Mesothelial cell of epicardium (in vitro differentiated cells): Measurements from ENCODE around the gene RSRC1. TPM values are rescaled to one million over a fixed set of nuclear protein-coding genes. Genes with fewer than 3 reads are reported as not detected.
"Not testable (repeated sequence)": the region's sequence is repeated elsewhere in the genome, so short reads cannot be mapped to it uniquely, and the experiment has no call there.

ENCODE experiments used
- DNase-seq, 2 experiments: peaks; one replicate each; pipeline ENCODE4 v3.0.0; 2021; ENCODE audit warnings: low spot score in 2 of 2; ENCODE audit not compliant: unreplicated experiment in 2 of 2
- H3K27ac Mint-ChIP-seq: 2 replicates; pipeline ENCODE4 v1.8.0; 2021; ENCODE audit warnings: mixed read lengths
- H3K27me3 Mint-ChIP-seq: 2 replicates; pipeline ENCODE4 v1.8.0; 2021; ENCODE audit warnings: low read depth, mixed read lengths
- H3K36me3 Mint-ChIP-seq: 2 replicates; pipeline ENCODE4 v1.8.0; 2021; ENCODE audit warnings: mixed read lengths
- H3K4me1 Mint-ChIP-seq: 2 replicates; pipeline ENCODE4 v1.8.0; 2021; ENCODE audit warnings: mixed read lengths
- H3K4me3 Mint-ChIP-seq: 2 replicates; pipeline ENCODE4 v1.8.0; 2021; ENCODE audit warnings: mild to moderate bottlenecking, moderate library complexity, mixed read lengths
- H3K9me3 Mint-ChIP-seq: 2 replicates; pipeline ENCODE4 v1.8.0; 2021; ENCODE audit warnings: mixed read lengths
- CTCF ChIP-seq: fragments of 200-600 bp; sonication (generic); IDR thresholded peaks from one replicate; pipeline ENCODE4 v1.5.0; 2021; ENCODE audit warnings: antibody characterized with exemption; ENCODE audit not compliant: unreplicated experiment
- total RNA-seq: library from RNA; stranded (reverse); gene quantifications from 3 replicates; pipeline ENCODE4 v1.2.1, GENCODE V29; 2021

Gene RSRC1
- total RNA-seq, 1 donor from 2014 or later = 34.9 TPM

GRCh38 chr3:158111861-158112260, 2.0 kb downstream of the RSRC1 start:
- no peak for TF ChIP-seq CTCF
- Mint-ChIP-seq H3K4me3 (no peak overlapping the region), H3K9me3 (peaks cover 11% of the 10 kb centered on the region), H3K4me1 (peaks cover 24% of the 10 kb centered on the region), H3K27me3 (peaks cover 31% of the 10 kb centered on the region), H3K36me3 (peaks cover 8% of the 10 kb centered on the region), H3K27ac (no peak overlapping the region)
- DNase-seq = no peak

GRCh38 chr3:158113595-158113994, 3.7 kb downstream of the RSRC1 start:
- Mint-ChIP-seq H3K27me3 (peaks cover 13% of the 10 kb centered on the region), H3K4me1 (peaks cover 21% of the 10 kb centered on the region), H3K9me3 (peaks cover 11% of the 10 kb centered on the region)
- not testable (repeated sequence) for H3K36me3 Mint-ChIP-seq, H3K27ac Mint-ChIP-seq, H3K4me3 Mint-ChIP-seq, DNase-seq

- peaks cover 26% of the 10 kb centered on the region for H3K36me3 Mint-ChIP-seq
- H3K4me1 Mint-ChIP-seq = no peaks in the 10 kb centered on the region
- H3K27me3 Mint-ChIP-seq = no peaks in the 10 kb centered on the region
- H3K9me3 Mint-ChIP-seq = peaks cover 5% of the 10 kb centered on the region
- no peak overlapping the region for H3K4me3 Mint-ChIP-seq
- DNase-seq = no peak
- H3K27ac Mint-ChIP-seq = no peak overlapping the region
- no peak for TF ChIP-seq CTCF
These were observed 10.4 kb downstream of the RSRC1 start for GRCh38 chr3:158120330-158120729.

GRCh38 chr3:158121295-158121694, 11.4 kb downstream of the RSRC1 start:
- Mint-ChIP-seq H3K27ac (no peak overlapping the region), H3K36me3 (peaks cover 34% of the 10 kb centered on the region), H3K4me3 (no peak overlapping the region), H3K9me3 (peaks cover 10% of the 10 kb centered on the region), H3K27me3 (no peaks in the 10 kb centered on the region), H3K4me1 (no peaks in the 10 kb centered on the region)
- no peak for TF ChIP-seq CTCF
- DNase-seq = no peak

- Mint-ChIP-seq H3K9me3 (peaks cover 24% of the 10 kb centered on the region), H3K36me3 (peaks cover 47% of the 10 kb centered on the region)
- H3K27ac Mint-ChIP-seq, H3K27me3 Mint-ChIP-seq, DNase-seq, H3K4me1 Mint-ChIP-seq, H3K4me3 Mint-ChIP-seq: not testable (repeated sequence)
These were observed 12.8 kb downstream of the RSRC1 start for GRCh38 chr3:158122721-158123120.

- no peak for DNase-seq
- peaks cover 65% of the 10 kb centered on the region for H3K36me3 Mint-ChIP-seq
- H3K27me3 Mint-ChIP-seq = no peaks in the 10 kb centered on the region
- H3K4me1 Mint-ChIP-seq = no peaks in the 10 kb centered on the region
- H3K4me3 Mint-ChIP-seq = no peak overlapping the region
- no peak for TF ChIP-seq CTCF
- peaks cover 27% of the 10 kb centered on the region for H3K9me3 Mint-ChIP-seq
- no peak overlapping the region for H3K27ac Mint-ChIP-seq
These were observed 17.6 kb downstream of the RSRC1 start for GRCh38 chr3:158127250-158128219.
